Glutamatergic neuron (in vitro differentiated cells): Measurements from ENCODE around the gene DNAAF1. TPM values are rescaled to one million over a fixed set of nuclear protein-coding genes. Genes with fewer than 3 reads are reported as not detected.

Source experiments
- DNase-seq: peaks from one replicate; pipeline ENCODE4 v3.0.0; 2022
- H3K27ac Mint-ChIP-seq: one replicate; pipeline ENCODE4 v1.8.0; 2020; ENCODE audit warnings: mild to moderate bottlenecking, mixed read lengths, inconsistent platforms; ENCODE audit not compliant: unreplicated experiment
- H3K27me3 Mint-ChIP-seq: one replicate; pipeline ENCODE4 v1.8.0; 2020; ENCODE audit warnings: mild to moderate bottlenecking, moderate library complexity, mixed read lengths, inconsistent platforms; ENCODE audit not compliant: unreplicated experiment
- H3K36me3 Mint-ChIP-seq: one replicate; pipeline ENCODE4 v1.8.0; 2020; ENCODE audit warnings: mild to moderate bottlenecking, mixed read lengths, inconsistent platforms; ENCODE audit not compliant: unreplicated experiment
- H3K4me1 Mint-ChIP-seq: one replicate; pipeline ENCODE4 v1.8.0; 2020; ENCODE audit warnings: mild to moderate bottlenecking, low read depth, mixed read lengths, inconsistent platforms; ENCODE audit not compliant: unreplicated experiment
- H3K4me3 Mint-ChIP-seq: one replicate; pipeline ENCODE4 v1.8.0; 2020; ENCODE audit warnings: mild to moderate bottlenecking, mixed read lengths, inconsistent platforms; ENCODE audit not compliant: unreplicated experiment
- H3K9me3 Mint-ChIP-seq: one replicate; pipeline ENCODE4 v1.8.0; 2020; ENCODE audit warnings: mild to moderate bottlenecking, moderate library complexity, mixed read lengths, inconsistent platforms; ENCODE audit not compliant: unreplicated experiment
- CTCF ChIP-seq: fragments of 200-600 bp; sonication (generic); IDR thresholded peaks from one replicate; pipeline ENCODE4 v1.5.0; 2021; ENCODE audit not compliant: partially characterized antibody, unreplicated experiment
- total RNA-seq: library from RNA; stranded (reverse); fragmentation: NEBNext Ultra II Directional; extraction: Animal tissue kit (Norgen Biotek cat#: 25700); gene quantifications from one replicate; pipeline ENCODE4 v1.2.1, GENCODE V29; 2021; ENCODE audit not compliant: unreplicated experiment

DNAAF1 gene
- total RNA-seq, 1 donor from 2014 or later, result 0.56 TPM

- H3K27ac Mint-ChIP-seq, result no peak overlapping the region
Observed at GRCh38 chr16:84166796-84167695, 21.9 kb downstream of the DNAAF1 start.

GRCh38 chr16:84169765-84170310, 24.7 kb downstream of the DNAAF1 start:
- no peaks in the 10 kb centered on the region for H3K9me3 Mint-ChIP-seq
- peaks cover 5% of the 10 kb centered on the region for H3K27me3 Mint-ChIP-seq
- no peak overlapping the region for H3K27ac Mint-ChIP-seq
- H3K4me1 Mint-ChIP-seq, result no peaks in the 10 kb centered on the region
- H3K36me3 Mint-ChIP-seq, result peaks cover 5% of the 10 kb centered on the region
- H3K4me3 Mint-ChIP-seq, result no peak overlapping the region
- TF ChIP-seq CTCF, result no peak
- no peak for DNase-seq

More at GRCh38 chr16:84166796-84167695, 21.9 kb downstream of the DNAAF1 start:
- no peak for DNase-seq
- Mint-ChIP-seq H3K9me3 (no peaks in the 10 kb centered on the region), H3K36me3 (peaks cover 5% of the 10 kb centered on the region), H3K4me3 (no peak overlapping the region), H3K4me1 (no peaks in the 10 kb centered on the region), H3K27me3 (peaks cover 3% of the 10 kb centered on the region)
- no peak for TF ChIP-seq CTCF

- Mint-ChIP-seq H3K27ac (no peak overlapping the region), H3K4me1 (peaks cover 1% of the 10 kb centered on the region), H3K36me3 (peaks cover 5% of the 10 kb centered on the region), H3K4me3 (no peak overlapping the region), H3K9me3 (peaks cover 1% of the 10 kb centered on the region), H3K27me3 (peaks cover 5% of the 10 kb centered on the region)
- no peak for TF ChIP-seq CTCF
- DNase-seq, result no peak
Observed at GRCh38 chr16:84174396-84174795, 29.3 kb downstream of the DNAAF1 start.

GRCh38 chr16:84175350-84176081, 30.4 kb downstream of the DNAAF1 start:
- Mint-ChIP-seq H3K27me3 (peaks cover 3% of the 10 kb centered on the region), H3K27ac (no peak overlapping the region), H3K4me1 (peaks cover 1% of the 10 kb centered on the region), H3K9me3 (peaks cover 1% of the 10 kb centered on the region), H3K36me3 (no peaks in the 10 kb centered on the region), H3K4me3 (no peak overlapping the region)
- TF ChIP-seq CTCF, result peak; percentile 72
- DNase-seq, result peak; percentile 66
